HepG2 (cell line): ENCODE data around the gene LRRC74B.

Source experiments
- CTCF ChIP-seq: sonication (generic); formaldehyde crosslinking; IDR thresholded peaks from 2 replicates; pipeline ENCODE4 v1.5.0; 2020; ENCODE audit warnings: mild to moderate bottlenecking, missing genetic modification reagents, moderate library complexity
- EZH2 ChIP-seq: conservative IDR thresholded peaks from 2 replicates; pipeline ENCODE4 v1.6.1; 2012; ENCODE audit warnings: mild to moderate bottlenecking, low read depth, low read length, moderate library complexity
- MED1 ChIP-seq: sonication (generic); formaldehyde crosslinking; IDR thresholded peaks from 2 replicates; pipeline ENCODE4 v1.4.0; 2020; ENCODE audit warnings: missing genetic modification reagents
- NPAS2 ChIP-seq: sonication (generic); formaldehyde crosslinking; IDR thresholded peaks from 2 replicates; pipeline ENCODE4 v1.8.0; 2022; ENCODE audit warnings: mild to moderate bottlenecking, missing genetic modification reagents, borderline replicate concordance
- PREB ChIP-seq: sonication (generic); formaldehyde crosslinking; IDR thresholded peaks from 2 replicates; pipeline ENCODE4 v1.4.0; 2020; ENCODE audit warnings: missing genetic modification reagents
- RAD21 ChIP-seq: fragments of 450-650 bp; formaldehyde crosslinking; IDR thresholded peaks from 2 replicates; pipeline ENCODE4 v1.5.0; 2020; ENCODE audit warnings: mild to moderate bottlenecking
- RBM39 ChIP-seq: fragments of 200-400 bp; formaldehyde crosslinking; IDR thresholded peaks from one replicate; pipeline ENCODE4 v1.6.1; 2018; ENCODE audit warnings: antibody characterized with exemption, mild to moderate bottlenecking, low read depth, low read length; ENCODE audit not compliant: poor library complexity, severe bottlenecking
- TBL1XR1 ChIP-seq: fragments of 150-350 bp; IDR thresholded peaks from 2 replicates; pipeline ENCODE4 v1.6.1; 2014; ENCODE audit warnings: borderline replicate concordance, low read length; ENCODE audit not compliant: partially characterized antibody
- TRIM24 ChIP-seq: sonication (generic); formaldehyde crosslinking; IDR thresholded peaks from 2 replicates; pipeline ENCODE4 v1.8.0; 2022; ENCODE audit warnings: mild to moderate bottlenecking, missing genetic modification reagents
- YY1 ChIP-seq: IDR thresholded peaks from 2 replicates; pipeline ENCODE4 v1.6.1; 2011; ENCODE audit warnings: low read length, low read depth, moderate library complexity, mild to moderate bottlenecking; ENCODE audit not compliant: insufficient read depth, insufficient replicate concordance
- ZNF224 ChIP-seq: sonication (generic); formaldehyde crosslinking; IDR thresholded peaks from 2 replicates; pipeline ENCODE4 v1.5.0; 2020; ENCODE audit warnings: mild to moderate bottlenecking, missing genetic modification reagents
- ZNF281 ChIP-seq: sonication (generic); formaldehyde crosslinking; IDR thresholded peaks from 2 replicates; pipeline ENCODE4 v1.4.0; 2020; ENCODE audit warnings: missing genetic modification reagents, borderline replicate concordance
- ZNF749 ChIP-seq: sonication (generic); formaldehyde crosslinking; IDR thresholded peaks from 2 replicates; pipeline ENCODE4 v1.8.0; 2022; ENCODE audit warnings: mild to moderate bottlenecking, missing genetic modification reagents, moderate library complexity, borderline replicate concordance

- no peak for TF ChIP-seq TBL1XR1
- no peak for TF ChIP-seq CTCF
- no peak for TF ChIP-seq PREB (CRISPR knock-in tag)
- TF ChIP-seq ZNF749 (CRISPR knock-in tag) = no peak
- no peak for TF ChIP-seq ZNF224
- no peak for TF ChIP-seq RAD21 (CRISPR knock-in tag)
- no peak for TF ChIP-seq TRIM24
- no peak for TF ChIP-seq YY1
- no peak for TF ChIP-seq NPAS2
- no peak for TF ChIP-seq MED1 (CRISPR knock-in tag)
- no peak for TF ChIP-seq ZNF281 (CRISPR knock-in tag)
- no peak for TF ChIP-seq RBM39
- TF ChIP-seq EZH2 = no peak
Observed at GRCh38 chr22:21069375-21069774, 23.6 kb downstream of the LRRC74B start.
